Measurements from ENCODE around the gene FKBP14.

- TF ChIP-seq, protein P1, sequence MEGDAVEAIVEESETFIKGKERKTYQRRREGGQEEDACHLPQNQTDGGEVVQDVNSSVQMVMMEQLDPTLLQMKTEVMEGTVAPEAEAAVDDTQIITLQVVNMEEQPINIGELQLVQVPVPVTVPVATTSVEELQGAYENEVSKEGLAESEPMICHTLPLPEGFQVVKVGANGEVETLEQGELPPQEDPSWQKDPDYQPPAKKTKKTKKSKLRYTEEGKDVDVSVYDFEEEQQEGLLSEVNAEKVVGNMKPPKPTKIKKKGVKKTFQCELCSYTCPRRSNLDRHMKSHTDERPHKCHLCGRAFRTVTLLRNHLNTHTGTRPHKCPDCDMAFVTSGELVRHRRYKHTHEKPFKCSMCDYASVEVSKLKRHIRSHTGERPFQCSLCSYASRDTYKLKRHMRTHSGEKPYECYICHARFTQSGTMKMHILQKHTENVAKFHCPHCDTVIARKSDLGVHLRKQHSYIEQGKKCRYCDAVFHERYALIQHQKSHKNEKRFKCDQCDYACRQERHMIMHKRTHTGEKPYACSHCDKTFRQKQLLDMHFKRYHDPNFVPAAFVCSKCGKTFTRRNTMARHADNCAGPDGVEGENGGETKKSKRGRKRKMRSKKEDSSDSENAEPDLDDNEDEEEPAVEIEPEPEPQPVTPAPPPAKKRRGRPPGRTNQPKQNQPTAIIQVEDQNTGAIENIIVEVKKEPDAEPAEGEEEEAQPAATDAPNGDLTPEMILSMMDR (IDR thresholded peaks at IDR 0.05; ENCODE audit: insufficient read depth, low read length, poor library complexity, severe bottlenecking) = no peak
- no peak for TF ChIP-seq EZH2phosphoT487 (conservative IDR thresholded peaks at IDR 0.05; ENCODE audit: low read length)
Observed at GRCh38 chr7:29988424-29989256, 37.9 kb downstream of the FKBP14 start.

Data from SU-DHL-6 (cell line).